GM12878 (cell line): ENCODE data around the gene AOAH. TPM values are rescaled to one million over a fixed set of nuclear protein-coding genes. Genes with fewer than 3 reads are reported as not detected.

Experiments used
- ATAC-seq: fragments of 200-7000 bp; cut with Tn5 transposase; 3 replicates; pipeline ENCODE4 v1.9.1; 2020; ENCODE audit warnings: mild to moderate bottlenecking, moderate library complexity
- BruUV-seq: library from RNA; stranded (reverse); fragments of 400-500 nt; replicated peaks from 2 replicates; lab custom pipeline; 2021; lab: Mats Ljungman, UMichigan
- CTCF ChIA-PET: fragments of 300-600 bp; sonication (Branson Sonifier 250); formaldehyde crosslinking; extraction: SDS; loops from one replicate; lab custom pipeline; 2021; ENCODE audit warnings: inconsistent platforms; lab: Yijun Ruan, JAX
- POLR2A ChIA-PET: fragments of 350-600 bp; formaldehyde crosslinking; extraction: SDS; loops from one replicate; lab custom pipeline; 2021; ENCODE audit warnings: inconsistent platforms; lab: Charles Lee
- RAD21 ChIA-PET: fragments of 300-600 bp; sonication (Branson Sonifier 250); formaldehyde crosslinking; loops from one replicate; lab custom pipeline; 2023; ENCODE audit warnings: antibody characterized with exemption; ENCODE audit not compliant: unreplicated experiment; lab: Charles Lee
- SMC1A ChIA-PET: fragments of 300-600 bp; sonication (Branson Sonifier 250); formaldehyde crosslinking; loops from one replicate; lab custom pipeline; 2023; ENCODE audit not compliant: unreplicated experiment, uncharacterized antibody; lab: Charles Lee
- DNase-seq: peaks from one replicate; pipeline ENCODE4 v3.0.0-alpha.2; 2011; ENCODE audit warnings: low read depth, low spot score
- FAIRE-seq: peaks from 3 replicates; lab custom pipeline; 2011; peaks lifted over from hg19 to GRCh38; lab: Jason Lieb, UNC
- H2AFZ ChIP-seq: 2 replicates; pipeline ENCODE4 v1.6.0; 2011; ENCODE audit warnings: low read depth, low read length, control low read depth; ENCODE audit not compliant: control insufficient read depth
- H3K27ac ChIP-seq: 2 replicates; pipeline ENCODE4 v1.5.1; 2011; ENCODE audit warnings: control low read depth; ENCODE audit not compliant: control insufficient read depth, insufficient read depth
- H3K27me3 ChIP-seq, 2 experiments: replicated peaks in 1 of 2; 2 replicates each; pipeline versions ENCODE4 v1.6.0 to v1.6.1; 2011; ENCODE audit warnings: low read length in 1 of 2; ENCODE audit not compliant: control insufficient read depth in 2 of 2, insufficient read depth in 2 of 2
- H3K36me3 ChIP-seq, 2 experiments: 2 replicates each; pipeline ENCODE4 v1.5.1; 2011; ENCODE audit warnings: low read length in 1 of 2; ENCODE audit not compliant: control insufficient read depth in 2 of 2, insufficient read depth in 2 of 2
- H3K4me1 ChIP-seq: 2 replicates; pipeline ENCODE4 v1.6.1; 2011; ENCODE audit warnings: mild to moderate bottlenecking, low read length, moderate library complexity, mixed read lengths; ENCODE audit not compliant: control insufficient read depth, insufficient read depth
- H3K4me2 ChIP-seq: 2 replicates; pipeline ENCODE4 v1.6.0; 2011; ENCODE audit warnings: control low read depth; ENCODE audit not compliant: control insufficient read depth, insufficient read depth
- H3K4me3 ChIP-seq: fragments of 200-600 bp; sonication (generic); 2 replicates; pipeline ENCODE4 v1.5.1; 2016
- H3K79me2 ChIP-seq: 2 replicates; pipeline ENCODE4 v1.6.0; 2011; ENCODE audit warnings: low read length; ENCODE audit not compliant: control insufficient read depth, insufficient read depth
- H3K9ac ChIP-seq: 2 replicates; pipeline ENCODE4 v1.8.0; 2011; ENCODE audit warnings: low read length, control low read depth, mixed read lengths; ENCODE audit not compliant: control insufficient read depth, insufficient read depth
- H3K9me3 ChIP-seq: replicated peaks from 3 replicates; pipeline ENCODE4 v1.5.1; 2011; ENCODE audit warnings: mild to moderate bottlenecking, low read length; ENCODE audit not compliant: control insufficient read depth, insufficient read depth
- H4K20me1 ChIP-seq: 2 replicates; pipeline ENCODE4 v1.6.0; 2011; ENCODE audit not compliant: control insufficient read depth, insufficient read depth
- MXI1 ChIP-seq: fragments of 150-350 bp; IDR thresholded peaks from 2 replicates; pipeline ENCODE4 v1.6.1; 2011; ENCODE audit warnings: low read depth, mild to moderate bottlenecking, inconsistent platforms, low read length, improper control_type of control experiment
- MYB ChIP-seq: fragments of 150-350 bp; IDR thresholded peaks from 2 replicates; pipeline ENCODE4 v1.6.1; 2014; ENCODE audit warnings: mild to moderate bottlenecking, low read depth, low read length, borderline replicate concordance
- PAX5 ChIP-seq: IDR thresholded peaks from 2 replicates; pipeline ENCODE4 v1.6.1; 2011; ENCODE audit warnings: low read depth, low read length, borderline replicate concordance
- POLR2AphosphoS5 ChIP-seq: IDR thresholded peaks from 2 replicates; pipeline ENCODE4 v1.6.1; 2011; ENCODE audit warnings: mild to moderate bottlenecking, low read length, inconsistent platforms
- RB1 ChIP-seq: fragments of 450-650 bp; formaldehyde crosslinking; IDR thresholded peaks from 2 replicates; pipeline ENCODE4 v1.6.1; 2017; ENCODE audit warnings: mild to moderate bottlenecking, borderline replicate concordance
- RBBP5 ChIP-seq: fragments of 200-600 bp; sonication (generic); conservative IDR thresholded peaks from 2 replicates; pipeline ENCODE4 v1.6.1; 2016
- RCOR1 ChIP-seq: conservative IDR thresholded peaks from 2 replicates; pipeline ENCODE4 v1.6.1; 2012; ENCODE audit warnings: low read depth, low read length, improper control_type of control experiment
- SMC3 ChIP-seq: IDR thresholded peaks from 2 replicates; pipeline ENCODE4 v1.6.1; 2011; ENCODE audit warnings: low read length, improper control_type of control experiment, borderline replicate concordance
- STAT3 ChIP-seq: IDR thresholded peaks from 2 replicates; pipeline ENCODE4 v1.6.1; 2011; ENCODE audit warnings: low read depth, low read length, improper control_type of control experiment
- TCF12 ChIP-seq: IDR thresholded peaks from 2 replicates; pipeline ENCODE4 v1.6.1; 2011; ENCODE audit warnings: low read depth, mild to moderate bottlenecking, low read length
- YBX1 ChIP-seq: fragments of 450-650 bp; IDR thresholded peaks from 2 replicates; pipeline ENCODE4 v1.6.1; 2016; ENCODE audit warnings: antibody characterized with exemption
- ZNF217 ChIP-seq: fragments of 450-650 bp; IDR thresholded peaks from 2 replicates; pipeline ENCODE4 v1.6.1; 2017; ENCODE audit warnings: antibody characterized with exemption, mild to moderate bottlenecking
- ZNF274 ChIP-seq: IDR thresholded peaks from one replicate; pipeline ENCODE4 v1.8.0; 2011; ENCODE audit not compliant: insufficient read length, insufficient read depth
- ZZZ3 ChIP-seq: IDR thresholded peaks from 2 replicates; pipeline ENCODE4 v1.6.1; 2011; ENCODE audit warnings: low read depth; ENCODE audit not compliant: control insufficient read depth, insufficient read length
- WGBS: methylation state at CpG from one replicate; pipeline ENCODE4 v1.1.6; 2016; ENCODE audit warnings: low lambda C conversion rate; ENCODE audit not compliant: insufficient replicate concordance, insufficient coverage; ENCODE audit errors: missing lambda C conversion rate; 5-methylcytosine and 5-hydroxymethylcytosine counted together
- in situ Hi-C: fragments of 300-500 bp; cut with MboI; formaldehyde crosslinking; loops from 9 replicates; pipeline ENCODE4 v1.14.3; 2018; ENCODE audit warnings: mixed read lengths
- intact Hi-C: fragments of 100-400 bp; cut with micrococcal nuclease; formaldehyde crosslinking; loops from one replicate; pipeline ENCODE4 v1.14.2; 2022; ENCODE audit not compliant: unreplicated experiment
- polyA plus RNA-seq, 11 experiments: library from polyadenylated mRNA; depleted of rRNA in 4 of 11; unstranded in 6 of 11; stranded (reverse) in 5 of 11; fragments of >200 nt; fragmentation: Nextera tagmentation in 4 of 11; fragmentation: Illumina TruSeq in 1 of 11; extraction: Ambion mirVana in 4 of 11; extraction: Trizol in 1 of 11; gene quantifications; 1 replicate in 1 of 11; 2 replicates in 10 of 11; pipeline versions ENCODE4 v1.2.1 to v1.2.3, GENCODE V29; 2011 to 2016; ENCODE audit warnings: inconsistent platforms in 2 of 11, missing spikeins in 2 of 11, low read depth in 1 of 11
- total RNA-seq, 4 experiments: library from RNA; depleted of rRNA in 3 of 4; stranded (reverse); fragments of >200 nt in 3 of 4; fragmentation: Illumina TruSeq in 1 of 4; extraction: Trizol in 1 of 4; gene quantifications; 2 replicates each; pipeline versions ENCODE4 v1.2.1 to v1.2.3, GENCODE V29; 2013 to 2021
- TF ChIP-seq, protein P1 (sequence below): fragments of 450-650 bp; IDR thresholded peaks from 2 replicates; pipeline ENCODE4 v1.6.1; 2017; ENCODE audit warnings: mild to moderate bottlenecking, low read depth, inconsistent platforms; ENCODE audit not compliant: poor library complexity, severe bottlenecking
- TF ChIP-seq, protein P2 (sequence below): fragments of 450-650 bp; IDR thresholded peaks from 2 replicates; pipeline ENCODE4 v1.6.1; 2017; ENCODE audit warnings: borderline replicate concordance
- TF ChIP-seq, protein P3 (sequence below): IDR thresholded peaks from 2 replicates; pipeline ENCODE4 v1.6.1; 2011; ENCODE audit warnings: borderline replicate concordance, low read depth, mild to moderate bottlenecking, moderate library complexity, mixed read lengths, low read length; ENCODE audit not compliant: insufficient read depth; ENCODE audit errors: extremely low read length
- TF ChIP-seq, protein P4 (sequence below): fragments of 150-350 bp; IDR thresholded peaks from 2 replicates; pipeline ENCODE4 v1.6.1; 2016; ENCODE audit warnings: low read depth, low read length

The AOAH gene
- total and polyA plus RNA-seq, 10 of the 15 experiments (the other 5 are each of a cell fraction or from before 2014, with no cell fraction given), result 0.32 to 2.8 (median 1.4) TPM

DNA sequence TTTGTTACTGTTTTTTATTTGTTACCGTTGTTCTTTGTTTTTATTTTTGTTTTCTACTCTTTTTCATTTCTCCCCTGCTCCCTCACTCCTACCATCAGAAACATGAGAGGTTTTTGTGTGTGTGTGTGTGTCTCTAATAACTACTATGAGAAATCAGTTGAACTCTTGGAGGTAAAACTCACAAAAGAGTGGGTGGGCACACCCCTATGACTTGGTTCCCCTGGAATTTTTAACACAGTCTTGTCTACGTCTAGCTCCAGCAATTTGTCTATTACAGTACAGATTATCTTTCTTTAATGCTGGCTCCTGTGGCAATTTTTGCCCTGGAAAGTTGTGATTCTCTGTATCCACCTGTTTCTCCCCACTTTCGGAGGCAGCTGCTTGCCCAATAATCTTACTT, 56.2 kb downstream of the AOAH start:
- ChIA-PET RAD21 (interaction anchor here (1.2 to 2.7 kb wide), 3 partner anchors 180 to 514 kb away, joined by 3 to 9 read pairs (median 4); no protein-coding TSS in a partner anchor), SMC1A (interaction anchor here (4.2 kb wide), 1 partner anchor 178 kb away, joined by 21 read pairs; no protein-coding TSS in a partner anchor), POLR2A (no interaction called here), CTCF (interaction anchor here (1.0 to 4.5 kb wide), 6 partner anchors 118 to 533 kb away, joined by 3 to 36 read pairs (median 4); no protein-coding TSS in a partner anchor)
- Histone ChIP-seq H4K20me1 (no peaks in the 10 kb centered on the region), H2AFZ (no peak overlapping the region), H3K4me3 (no peak overlapping the region), H3K4me1 (no peaks in the 10 kb centered on the region), H3K9me3 (no peaks in the 10 kb centered on the region), H3K27me3 (0 out of 4 replicates have a peak, but pooled peaks cover 0 to 2% of the 10 kb centered on the region in 2 experiments), H3K27ac (no peak overlapping the region), H3K4me2 (no peak overlapping the region), H3K9ac (no peak overlapping the region), H3K36me3 (no peaks in the 10 kb centered on the region), H3K79me2 (no peaks in the 10 kb centered on the region)
- in situ Hi-C loops, result no loop called here
- intact Hi-C loops, result no loop called here
- DNase-seq, result no peak
- ATAC-seq, result no peak
- no peak for FAIRE-seq
- BruUV-seq, result no TSS peak
- 17% methylated on average over 3 of the region's 3 CpGs for WGBS
- TF ChIP-seq PAX5 (no peak), STAT3 (no peak), YBX1 (no peak), ZZZ3 (no peak), POLR2AphosphoS5 (no peak), RB1 (no peak), RCOR1 (no peak), ZNF274 (no peak), MXI1 (no peak), MYB (no peak), TCF12 (no peak), SMC3 (no peak), RBBP5 (no peak), ZNF217 (no peak)
- TF ChIP-seq, protein P1, sequence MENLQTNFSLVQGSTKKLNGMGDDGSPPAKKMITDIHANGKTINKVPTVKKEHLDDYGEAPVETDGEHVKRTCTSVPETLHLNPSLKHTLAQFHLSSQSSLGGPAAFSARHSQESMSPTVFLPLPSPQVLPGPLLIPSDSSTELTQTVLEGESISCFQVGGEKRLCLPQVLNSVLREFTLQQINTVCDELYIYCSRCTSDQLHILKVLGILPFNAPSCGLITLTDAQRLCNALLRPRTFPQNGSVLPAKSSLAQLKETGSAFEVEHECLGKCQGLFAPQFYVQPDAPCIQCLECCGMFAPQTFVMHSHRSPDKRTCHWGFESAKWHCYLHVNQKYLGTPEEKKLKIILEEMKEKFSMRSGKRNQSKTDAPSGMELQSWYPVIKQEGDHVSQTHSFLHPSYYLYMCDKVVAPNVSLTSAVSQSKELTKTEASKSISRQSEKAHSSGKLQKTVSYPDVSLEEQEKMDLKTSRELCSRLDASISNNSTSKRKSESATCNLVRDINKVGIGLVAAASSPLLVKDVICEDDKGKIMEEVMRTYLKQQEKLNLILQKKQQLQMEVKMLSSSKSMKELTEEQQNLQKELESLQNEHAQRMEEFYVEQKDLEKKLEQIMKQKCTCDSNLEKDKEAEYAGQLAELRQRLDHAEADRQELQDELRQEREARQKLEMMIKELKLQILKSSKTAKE, result no peak
- TF ChIP-seq, protein P2, sequence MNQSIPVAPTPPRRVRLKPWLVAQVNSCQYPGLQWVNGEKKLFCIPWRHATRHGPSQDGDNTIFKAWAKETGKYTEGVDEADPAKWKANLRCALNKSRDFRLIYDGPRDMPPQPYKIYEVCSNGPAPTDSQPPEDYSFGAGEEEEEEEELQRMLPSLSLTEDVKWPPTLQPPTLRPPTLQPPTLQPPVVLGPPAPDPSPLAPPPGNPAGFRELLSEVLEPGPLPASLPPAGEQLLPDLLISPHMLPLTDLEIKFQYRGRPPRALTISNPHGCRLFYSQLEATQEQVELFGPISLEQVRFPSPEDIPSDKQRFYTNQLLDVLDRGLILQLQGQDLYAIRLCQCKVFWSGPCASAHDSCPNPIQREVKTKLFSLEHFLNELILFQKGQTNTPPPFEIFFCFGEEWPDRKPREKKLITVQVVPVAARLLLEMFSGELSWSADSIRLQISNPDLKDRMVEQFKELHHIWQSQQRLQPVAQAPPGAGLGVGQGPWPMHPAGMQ, result no peak
- TF ChIP-seq, protein P3, sequence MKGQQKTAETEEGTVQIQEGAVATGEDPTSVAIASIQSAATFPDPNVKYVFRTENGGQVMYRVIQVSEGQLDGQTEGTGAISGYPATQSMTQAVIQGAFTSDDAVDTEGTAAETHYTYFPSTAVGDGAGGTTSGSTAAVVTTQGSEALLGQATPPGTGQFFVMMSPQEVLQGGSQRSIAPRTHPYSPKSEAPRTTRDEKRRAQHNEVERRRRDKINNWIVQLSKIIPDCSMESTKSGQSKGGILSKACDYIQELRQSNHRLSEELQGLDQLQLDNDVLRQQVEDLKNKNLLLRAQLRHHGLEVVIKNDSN, result no peak
- TF ChIP-seq, protein P4, sequence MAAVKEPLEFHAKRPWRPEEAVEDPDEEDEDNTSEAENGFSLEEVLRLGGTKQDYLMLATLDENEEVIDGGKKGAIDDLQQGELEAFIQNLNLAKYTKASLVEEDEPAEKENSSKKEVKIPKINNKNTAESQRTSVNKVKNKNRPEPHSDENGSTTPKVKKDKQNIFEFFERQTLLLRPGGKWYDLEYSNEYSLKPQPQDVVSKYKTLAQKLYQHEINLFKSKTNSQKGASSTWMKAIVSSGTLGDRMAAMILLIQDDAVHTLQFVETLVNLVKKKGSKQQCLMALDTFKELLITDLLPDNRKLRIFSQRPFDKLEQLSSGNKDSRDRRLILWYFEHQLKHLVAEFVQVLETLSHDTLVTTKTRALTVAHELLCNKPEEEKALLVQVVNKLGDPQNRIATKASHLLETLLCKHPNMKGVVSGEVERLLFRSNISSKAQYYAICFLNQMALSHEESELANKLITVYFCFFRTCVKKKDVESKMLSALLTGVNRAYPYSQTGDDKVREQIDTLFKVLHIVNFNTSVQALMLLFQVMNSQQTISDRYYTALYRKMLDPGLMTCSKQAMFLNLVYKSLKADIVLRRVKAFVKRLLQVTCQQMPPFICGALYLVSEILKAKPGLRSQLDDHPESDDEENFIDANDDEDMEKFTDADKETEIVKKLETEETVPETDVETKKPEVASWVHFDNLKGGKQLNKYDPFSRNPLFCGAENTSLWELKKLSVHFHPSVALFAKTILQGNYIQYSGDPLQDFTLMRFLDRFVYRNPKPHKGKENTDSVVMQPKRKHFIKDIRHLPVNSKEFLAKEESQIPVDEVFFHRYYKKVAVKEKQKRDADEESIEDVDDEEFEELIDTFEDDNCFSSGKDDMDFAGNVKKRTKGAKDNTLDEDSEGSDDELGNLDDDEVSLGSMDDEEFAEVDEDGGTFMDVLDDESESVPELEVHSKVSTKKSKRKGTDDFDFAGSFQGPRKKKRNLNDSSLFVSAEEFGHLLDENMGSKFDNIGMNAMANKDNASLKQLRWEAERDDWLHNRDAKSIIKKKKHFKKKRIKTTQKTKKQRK, result no peak
